ENCODE data around the gene SPRN.
"Not testable (repeated sequence)": the region's sequence is repeated elsewhere in the genome, so short reads cannot be mapped to it uniquely, and the experiment has no call there.

Gene SPRN, protein sequence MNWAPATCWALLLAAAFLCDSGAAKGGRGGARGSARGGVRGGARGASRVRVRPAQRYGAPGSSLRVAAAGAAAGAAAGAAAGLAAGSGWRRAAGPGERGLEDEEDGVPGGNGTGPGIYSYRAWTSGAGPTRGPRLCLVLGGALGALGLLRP

GRCh38 chr10:133424601-133425000 is at the start of gene SPRN:
TSS of gene SPRN (minus strand) at chr10:133424625. CDS start at chr10:133423681, 944 bp downstream.
- DNase-seq (ENCODE audit: insufficient read length, low spot score); FAIRE-seq: not testable (repeated sequence)

GRCh38 chr10:133474027-133474426 is 49.6 kb upstream of the SPRN start:
- DNase-seq (ENCODE audit: insufficient read length, low spot score), result no peak
- no peak for FAIRE-seq

GRCh38 chr10:133473270-133473669 is 48.8 kb upstream of the SPRN start:
- FAIRE-seq, result no peak
- DNase-seq (ENCODE audit: insufficient read length, low spot score), result no peak

DNA sequence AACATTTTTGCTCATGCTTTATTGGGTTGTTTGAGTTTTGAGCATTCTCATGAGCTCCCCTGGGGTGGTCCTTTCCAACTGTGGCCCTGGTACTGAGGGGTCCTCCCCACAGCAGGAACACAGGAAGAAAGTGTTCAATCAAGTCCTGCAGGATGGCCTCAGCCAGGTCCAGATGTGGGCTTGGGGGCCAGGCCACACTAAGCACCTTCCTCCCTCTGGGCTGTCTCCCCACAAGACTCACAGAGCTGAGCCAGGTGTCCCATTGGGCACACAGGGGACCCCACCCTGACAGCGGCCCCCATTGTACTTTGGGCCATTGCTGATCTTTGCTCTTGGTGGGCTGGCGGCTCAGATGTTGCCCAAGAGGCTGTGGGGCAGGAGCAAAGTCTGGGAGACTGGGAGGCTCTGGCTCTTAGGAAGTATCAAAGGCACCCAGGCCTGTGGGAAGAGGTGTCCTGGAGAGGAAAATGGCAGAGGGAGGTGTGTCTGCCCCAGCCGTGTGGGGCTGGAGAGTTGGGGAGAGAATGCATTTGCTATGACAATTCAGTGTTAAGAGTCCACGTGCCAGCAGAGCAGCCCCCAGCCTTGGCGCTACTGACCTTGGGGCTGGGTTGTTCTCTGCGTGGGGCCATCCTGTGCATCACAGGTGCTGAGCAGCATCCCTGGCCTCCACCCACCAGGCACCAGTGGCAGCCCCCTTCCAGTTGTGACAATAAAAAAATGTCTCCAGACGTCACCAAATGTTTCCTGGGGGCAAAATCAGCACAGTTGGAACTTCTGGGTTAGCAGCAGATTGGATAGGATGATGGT is 47.1 kb upstream of the SPRN start:
- no peak for FAIRE-seq
- DNase-seq (ENCODE audit: insufficient read length, low spot score), result no peak

DNA sequence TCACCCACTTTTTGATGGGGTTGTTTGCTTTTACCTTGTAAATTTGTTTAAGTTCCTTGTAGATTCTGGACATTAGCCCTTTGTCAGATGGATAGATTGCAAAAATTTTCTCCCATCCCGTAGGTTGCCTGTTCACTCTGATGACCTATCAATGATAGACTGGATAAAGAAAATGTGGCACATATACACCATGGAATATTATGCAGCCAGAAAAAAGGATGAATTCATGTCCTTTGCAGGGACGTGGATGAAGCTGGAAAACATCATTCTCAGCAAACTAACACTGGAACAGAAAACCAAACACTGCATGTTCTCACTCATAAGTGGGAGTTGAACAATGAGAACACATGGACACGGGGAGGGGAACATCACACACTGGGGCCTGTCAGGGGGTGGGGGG is 44.8 kb upstream of the SPRN start:
- not testable (repeated sequence) for DNase-seq (ENCODE audit: insufficient read length, low spot score); FAIRE-seq

GRCh38 chr10:133467286-133467911 is 43.0 kb upstream of the SPRN start:
- no peak for DNase-seq (ENCODE audit: insufficient read length, low spot score)
- no peak for FAIRE-seq

- no peak for FAIRE-seq
Measured at GRCh38 chr10:133466683-133467275, 42.4 kb upstream of the SPRN start.

GRCh38 chr10:133465950-133466474 is 41.6 kb upstream of the SPRN start:
- FAIRE-seq, result no peak
- DNase-seq (ENCODE audit: insufficient read length, low spot score), result no peak

More at GRCh38 chr10:133466683-133467275, 42.4 kb upstream of the SPRN start:
- no peak for DNase-seq (ENCODE audit: insufficient read length, low spot score)

DNA sequence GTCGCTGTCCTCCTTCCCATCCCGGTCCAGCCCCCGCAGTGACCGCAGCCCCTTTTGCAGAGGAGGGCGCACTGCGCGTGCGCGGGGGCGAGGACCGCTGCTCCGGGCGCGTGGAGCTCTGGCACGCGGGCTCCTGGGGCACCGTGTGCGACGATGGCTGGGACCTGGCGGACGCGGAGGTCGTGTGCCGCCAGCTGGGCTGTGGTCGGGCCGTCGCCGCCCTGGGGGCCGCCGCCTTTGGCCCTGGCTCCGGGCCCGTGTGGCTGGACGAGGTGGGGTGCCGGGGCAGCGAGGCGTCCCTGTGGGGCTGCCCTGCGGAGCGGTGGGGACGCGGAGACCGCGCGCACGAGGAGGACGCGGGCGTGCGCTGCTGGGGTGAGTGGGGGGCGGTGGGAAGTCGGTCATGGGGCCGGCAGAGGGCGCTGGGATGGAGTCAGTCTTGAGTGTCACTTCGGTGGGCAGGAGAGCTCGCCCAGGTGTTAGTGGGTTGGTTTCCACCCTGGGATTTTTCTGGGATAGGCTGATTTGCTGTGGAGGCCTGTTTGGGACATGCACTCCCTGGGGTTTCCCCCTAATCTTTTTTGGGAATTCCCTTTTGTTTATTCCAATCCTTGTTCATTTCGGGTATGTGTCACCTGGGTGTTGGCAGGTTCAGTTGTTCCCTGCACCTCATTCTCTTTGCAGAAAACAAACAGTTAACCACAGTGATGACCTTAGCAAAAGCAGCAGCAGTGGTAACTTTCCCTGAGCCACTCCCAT is 40.9 kb upstream of the SPRN start:
- DNase-seq (ENCODE audit: insufficient read length, low spot score), result no peak
- no peak for FAIRE-seq

DNA sequence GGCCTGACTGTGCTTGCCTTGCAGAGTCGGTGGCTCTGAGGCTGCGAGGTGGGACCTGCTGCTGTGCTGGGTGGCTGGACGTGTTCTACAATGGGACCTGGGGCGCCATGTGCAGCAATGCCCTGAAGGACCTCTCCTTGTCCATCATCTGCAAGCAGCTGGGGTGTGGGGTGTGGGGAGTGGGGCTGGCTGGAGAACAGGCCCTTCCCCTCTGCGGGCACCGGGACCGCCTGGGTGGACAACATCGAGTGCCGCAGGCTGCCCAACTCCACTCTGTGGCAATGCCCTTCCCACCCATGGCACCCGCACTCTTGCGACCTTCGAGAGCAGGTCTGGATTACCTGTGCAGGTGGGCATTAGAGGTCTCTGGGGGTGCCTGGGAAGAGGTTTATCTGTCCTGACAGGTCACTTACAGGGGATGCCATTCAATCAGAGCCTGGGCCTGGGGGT is 40.2 kb upstream of the SPRN start:
- DNase-seq (ENCODE audit: insufficient read length, low spot score) (no peak), FAIRE-seq (no peak)

GRCh38 chr10:133462512-133463305 is 38.3 kb upstream of the SPRN start:
- no peak for DNase-seq (ENCODE audit: insufficient read length, low spot score)
- FAIRE-seq, result no peak

- FAIRE-seq, result no peak
- no peak for DNase-seq (ENCODE audit: insufficient read length, low spot score)
Measured at GRCh38 chr10:133461841-133462240, 37.4 kb upstream of the SPRN start.

DNA sequence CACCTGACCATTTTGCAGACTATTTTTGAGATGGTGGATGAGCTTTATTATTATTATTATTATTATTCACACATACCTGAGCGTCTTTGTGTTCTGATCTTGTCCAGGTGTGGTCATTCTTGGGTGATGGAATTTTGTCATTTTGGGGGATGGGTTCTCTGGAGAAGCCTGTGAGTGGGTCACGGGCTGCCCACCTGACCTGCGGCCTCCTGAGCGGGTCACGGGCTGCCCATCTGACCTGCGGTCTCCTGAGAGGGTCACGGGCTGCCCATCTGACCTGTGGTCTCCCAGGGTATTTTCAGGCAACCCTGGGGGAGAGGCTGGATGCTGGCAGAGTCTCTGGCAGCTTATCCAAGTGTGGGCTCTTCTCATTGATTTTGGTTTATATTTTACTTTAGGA is 36.6 kb upstream of the SPRN start:
- FAIRE-seq, result no peak
- DNase-seq (ENCODE audit: insufficient read length, low spot score), result no peak

DNA sequence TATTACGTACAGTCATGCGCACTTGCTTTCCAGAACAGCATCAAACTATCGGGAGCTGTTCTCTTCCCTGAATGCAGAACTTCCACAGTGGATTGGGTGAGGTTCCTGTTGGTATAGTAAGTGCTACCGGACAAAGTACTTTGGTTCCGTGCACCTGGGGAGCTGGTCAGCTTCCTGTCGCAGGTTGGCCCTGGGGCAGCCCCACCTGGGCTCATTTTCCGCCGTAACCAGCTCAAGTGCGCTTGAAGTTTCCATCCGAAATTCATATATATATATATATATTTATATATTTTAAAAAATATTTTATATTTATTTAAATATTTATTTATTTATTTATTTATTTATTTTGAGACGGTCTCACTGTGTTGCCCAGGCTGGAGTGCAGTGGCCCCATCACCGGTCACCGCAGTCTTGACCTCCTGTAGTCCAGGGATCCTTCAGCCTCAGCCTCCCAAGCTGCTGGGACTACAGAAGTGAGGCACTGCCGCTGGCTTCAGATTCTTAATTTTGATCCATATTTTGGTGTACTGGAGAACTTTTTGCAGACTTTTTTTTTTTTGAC is 35.9 kb upstream of the SPRN start:
- DNase-seq (ENCODE audit: insufficient read length, low spot score) (no peak), FAIRE-seq (no peak)

GRCh38 chr10:133459454-133460207 is 35.2 kb upstream of the SPRN start:
- no peak for DNase-seq (ENCODE audit: insufficient read length, low spot score)
- no peak for FAIRE-seq

DNA sequence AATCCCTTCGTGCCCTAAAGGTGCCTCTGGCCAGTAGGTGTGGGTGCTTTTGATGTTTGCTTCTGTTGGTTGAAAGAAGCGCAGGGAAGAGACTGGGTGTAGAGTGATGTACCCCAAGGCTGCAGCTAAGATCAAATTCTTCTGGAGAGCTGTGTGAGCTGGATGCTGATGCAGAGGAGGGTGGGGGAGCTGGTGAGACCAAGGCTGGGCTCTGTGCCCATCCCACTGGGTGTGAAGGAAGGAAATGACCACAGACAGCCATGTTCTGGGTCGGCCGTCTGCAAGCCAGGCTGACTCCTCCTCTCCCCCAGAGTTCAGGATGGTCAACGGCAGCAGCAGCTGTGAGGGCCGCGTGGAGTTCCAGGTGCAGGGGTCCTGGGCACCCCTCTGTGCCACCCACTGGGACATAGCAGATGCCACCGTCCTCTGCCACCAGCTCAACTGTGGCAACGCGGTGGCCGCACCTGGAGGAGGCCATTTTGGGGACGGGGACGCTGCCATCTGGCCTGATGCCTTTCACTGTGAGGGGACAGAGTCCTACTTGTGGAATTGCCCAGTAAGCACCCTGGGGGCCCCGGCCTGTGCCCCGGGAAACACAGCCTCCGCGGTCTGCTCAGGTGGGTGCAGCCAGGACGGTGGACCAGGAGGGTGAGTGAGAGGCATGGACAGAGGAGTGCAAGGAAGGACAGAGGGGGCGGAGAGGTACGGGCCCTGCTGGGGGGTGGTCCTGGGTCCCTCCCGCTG is 34.5 kb upstream of the SPRN start:
- FAIRE-seq (no peak), DNase-seq (ENCODE audit: insufficient read length, low spot score) (no peak)

DNA sequence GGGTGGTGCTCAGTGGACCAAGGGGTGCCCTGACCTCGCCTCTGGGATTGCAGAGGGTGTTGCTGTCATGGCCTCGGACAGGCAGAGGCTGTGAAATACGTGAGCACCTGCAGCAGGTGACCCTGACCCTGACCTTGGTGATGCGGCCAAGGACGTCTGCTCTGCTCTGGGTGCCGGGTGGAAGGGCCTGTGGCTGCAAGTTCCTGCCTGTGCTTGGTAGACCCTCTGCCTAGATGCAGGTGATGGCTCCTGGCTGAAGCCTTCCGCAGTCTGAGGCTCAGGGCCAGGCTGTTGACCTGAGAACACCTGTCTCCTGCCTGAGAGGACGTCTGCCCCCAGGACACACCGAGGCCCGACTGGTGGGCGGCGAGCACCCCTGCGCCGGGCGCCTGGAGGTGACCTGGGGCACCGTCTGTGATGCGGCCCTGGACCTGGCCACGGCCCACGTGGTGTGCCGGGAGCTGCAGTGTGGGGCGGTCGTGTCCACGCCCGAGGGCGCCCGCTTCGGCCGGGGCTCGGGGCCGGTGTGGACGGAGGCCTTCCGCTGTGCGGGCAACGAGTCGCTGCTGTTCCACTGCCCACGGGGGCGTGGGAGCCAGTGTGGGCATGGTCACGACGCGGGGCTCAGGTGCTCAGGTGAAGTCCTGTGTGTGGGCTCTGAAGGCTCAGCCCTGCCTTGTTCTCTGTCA is 33.7 kb upstream of the SPRN start:
- no peak for FAIRE-seq
- DNase-seq (ENCODE audit: insufficient read length, low spot score), result no peak
